DOHH2 (cell line): ENCODE data around the gene CD160.

Source experiments
- H3F3A ChIP-seq: fragments of 200-600 bp; sonication (generic), shearing (Covaris generic); 2 replicates; pipeline ENCODE4 v1.6.0; 2016; ENCODE audit warnings: antibody characterized with exemption, mild to moderate bottlenecking; ENCODE audit not compliant: control insufficient read depth, insufficient read depth
- H3K27ac ChIP-seq: fragments of 200-600 bp; sonication (generic); 2 replicates; pipeline ENCODE4 v1.5.1; 2014; ENCODE audit warnings: low read depth, mild to moderate bottlenecking, low read length, moderate library complexity
- H3K27me3 ChIP-seq: fragments of 200-600 bp; sonication (generic); 2 replicates; pipeline ENCODE4 v1.6.1; 2014; ENCODE audit warnings: mild to moderate bottlenecking, low read length, mixed read lengths; ENCODE audit not compliant: control insufficient read depth
- H3K36me3 ChIP-seq: fragments of 200-600 bp; sonication (generic); 2 replicates; pipeline ENCODE4 v1.6.1; 2014; ENCODE audit warnings: mild to moderate bottlenecking, low read length, moderate library complexity, mixed read lengths; ENCODE audit not compliant: control insufficient read depth
- H3K4me1 ChIP-seq: fragments of 200-600 bp; sonication (generic); 2 replicates; pipeline ENCODE4 v1.6.1; 2014; ENCODE audit warnings: mild to moderate bottlenecking, low read length, mixed read lengths; ENCODE audit not compliant: control insufficient read depth
- H3K4me2 ChIP-seq: fragments of 200-600 bp; sonication (generic); 2 replicates; pipeline ENCODE4 v1.6.0; 2014; ENCODE audit warnings: mild to moderate bottlenecking, low read length, moderate library complexity
- H3K4me3 ChIP-seq: fragments of 200-600 bp; sonication (generic); 2 replicates; pipeline ENCODE4 v1.5.1; 2014; ENCODE audit warnings: mild to moderate bottlenecking, low read length, mixed read lengths
- H3K79me2 ChIP-seq: fragments of 200-600 bp; sonication (generic); 2 replicates; pipeline ENCODE4 v1.6.1; 2014; ENCODE audit warnings: mild to moderate bottlenecking, low read length, mixed read lengths; ENCODE audit not compliant: control insufficient read depth
- H3K9me2 ChIP-seq: fragments of 200-600 bp; sonication (generic); replicated peaks from 2 replicates; pipeline ENCODE4 v1.6.1; 2014; ENCODE audit warnings: mild to moderate bottlenecking, low read length, mixed read lengths; ENCODE audit not compliant: control insufficient read depth
- H3K9me3 ChIP-seq: fragments of 200-600 bp; sonication (generic); 2 replicates; pipeline ENCODE4 v1.6.1; 2014; ENCODE audit warnings: antibody characterized with exemption, low read length, mixed read lengths; ENCODE audit not compliant: control insufficient read depth, insufficient read depth
- H4K20me1 ChIP-seq: fragments of 200-600 bp; sonication (generic); 2 replicates; pipeline ENCODE4 v1.6.0; 2014; ENCODE audit warnings: low read depth, mild to moderate bottlenecking, antibody characterized with exemption, low read length, moderate library complexity; ENCODE audit not compliant: control insufficient read depth, insufficient read depth
- CTCF ChIP-seq: fragments of 200-600 bp; sonication (generic); IDR thresholded peaks from one replicate; pipeline ENCODE4 v1.5.1; 2014; ENCODE audit warnings: antibody characterized with exemption, mild to moderate bottlenecking, low read depth, low read length; ENCODE audit not compliant: poor library complexity, severe bottlenecking
- EZH2phosphoT487 ChIP-seq: fragments of 200-600 bp; sonication (generic); IDR thresholded peaks from 2 replicates; pipeline ENCODE4 v1.6.1; 2017; ENCODE audit warnings: borderline replicate concordance, mild to moderate bottlenecking, antibody characterized with exemption, low read length, moderate library complexity, mixed read lengths

Gene CD160

GRCh38 chr1:145729196-145729595 is 9.9 kb downstream of the CD160 start:
- no peaks in the 10 kb centered on the region for H3K36me3 ChIP-seq
- no peaks in the 10 kb centered on the region for H3K9me2 ChIP-seq
- H3F3A ChIP-seq: no peaks in the 10 kb centered on the region
- H3K9me3 ChIP-seq: no peaks in the 10 kb centered on the region
- no peak overlapping the region for H3K4me2 ChIP-seq
- TF ChIP-seq CTCF (no peak), EZH2phosphoT487 (no peak)
- H3K27ac ChIP-seq: no peak overlapping the region
- H3K4me3 ChIP-seq: no peak overlapping the region
- peaks cover 3% of the 10 kb centered on the region; the same call in 1 of the 2 replicates for H4K20me1 ChIP-seq
- no peaks in the 10 kb centered on the region for H3K79me2 ChIP-seq
- H3K4me1 ChIP-seq: no peaks in the 10 kb centered on the region
- no peaks in the 10 kb centered on the region for H3K27me3 ChIP-seq

- TF ChIP-seq EZH2phosphoT487 (no peak), CTCF (no peak)
- Histone ChIP-seq H3F3A (no peaks in the 10 kb centered on the region), H3K36me3 (no peaks in the 10 kb centered on the region), H3K9me3 (no peaks in the 10 kb centered on the region), H3K27me3 (no peaks in the 10 kb centered on the region), H3K4me1 (no peaks in the 10 kb centered on the region), H3K27ac (no peak overlapping the region), H3K79me2 (no peaks in the 10 kb centered on the region), H4K20me1 (peaks cover 3% of the 10 kb centered on the region; the same call in 1 of the 2 replicates), H3K9me2 (no peaks in the 10 kb centered on the region), H3K4me2 (no peak overlapping the region), H3K4me3 (no peak overlapping the region)
Observed at GRCh38 chr1:145729666-145730436, 10.6 kb downstream of the CD160 start.

- Histone ChIP-seq H3K27me3 (no peaks in the 10 kb centered on the region), H3K4me1 (no peaks in the 10 kb centered on the region), H3K9me2 (no peaks in the 10 kb centered on the region), H3K4me2 (no peak overlapping the region), H3K79me2 (no peaks in the 10 kb centered on the region), H4K20me1 (peaks cover 3% of the 10 kb centered on the region; the same call in 1 of the 2 replicates), H3K4me3 (no peak overlapping the region), H3K9me3 (no peaks in the 10 kb centered on the region), H3K27ac (no peak overlapping the region), H3K36me3 (no peaks in the 10 kb centered on the region), H3F3A (no peaks in the 10 kb centered on the region)
- TF ChIP-seq EZH2phosphoT487: no peak
- TF ChIP-seq CTCF: no peak
Observed at GRCh38 chr1:145730467-145730866, 11.2 kb downstream of the CD160 start.
